ENCODE measurements around the gene CFAP46.

DNA sequence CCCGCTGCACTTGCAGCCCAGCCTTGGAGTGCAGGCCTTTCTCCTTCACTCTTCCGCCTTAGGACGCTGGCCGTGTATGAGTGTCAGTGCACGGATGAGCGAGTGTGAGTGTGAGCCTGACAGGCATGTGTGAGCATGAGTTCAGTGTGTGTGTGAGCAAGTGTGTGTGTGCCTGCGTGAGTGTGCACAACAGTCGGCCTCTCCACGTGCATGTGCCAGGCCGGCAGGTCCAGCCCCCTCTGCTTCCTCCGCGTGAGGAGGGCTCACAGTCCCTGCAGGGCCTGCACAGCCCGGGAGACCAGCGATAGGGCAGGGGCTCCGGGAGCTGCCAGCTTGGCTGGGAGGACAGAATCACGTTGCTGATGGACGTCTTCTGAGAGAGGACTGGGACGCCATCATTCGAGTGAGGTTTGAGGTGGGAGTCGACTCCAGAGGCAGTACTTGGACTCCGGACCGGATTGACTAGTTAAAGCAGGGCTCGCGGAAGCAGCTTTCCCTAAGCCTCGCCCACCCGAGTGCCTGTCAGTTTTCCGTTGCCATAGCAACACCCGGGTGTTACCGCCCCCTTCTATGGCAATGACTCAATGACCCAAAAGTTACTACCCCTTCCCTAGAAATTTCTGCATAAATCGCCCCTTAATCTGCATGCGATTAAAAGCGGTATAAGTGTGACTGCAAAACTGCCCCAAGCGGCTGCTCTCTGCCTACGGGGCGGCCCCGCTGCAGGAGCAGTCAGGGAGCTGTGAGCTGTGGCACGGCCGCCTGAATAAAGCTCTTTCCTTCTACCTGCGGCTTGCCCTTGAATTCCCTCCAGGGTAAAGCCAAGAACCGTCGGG lies 19.6 kb upstream of the CFAP46 start:
- no peak for TF ChIP-seq ZFP3 (CRISPR knock-in tag; IDR thresholded peaks at IDR 0.05)
- TF ChIP-seq RARB (CRISPR knock-in tag; IDR thresholded peaks at IDR 0.05), result no peak
- TF ChIP-seq, protein P1, sequence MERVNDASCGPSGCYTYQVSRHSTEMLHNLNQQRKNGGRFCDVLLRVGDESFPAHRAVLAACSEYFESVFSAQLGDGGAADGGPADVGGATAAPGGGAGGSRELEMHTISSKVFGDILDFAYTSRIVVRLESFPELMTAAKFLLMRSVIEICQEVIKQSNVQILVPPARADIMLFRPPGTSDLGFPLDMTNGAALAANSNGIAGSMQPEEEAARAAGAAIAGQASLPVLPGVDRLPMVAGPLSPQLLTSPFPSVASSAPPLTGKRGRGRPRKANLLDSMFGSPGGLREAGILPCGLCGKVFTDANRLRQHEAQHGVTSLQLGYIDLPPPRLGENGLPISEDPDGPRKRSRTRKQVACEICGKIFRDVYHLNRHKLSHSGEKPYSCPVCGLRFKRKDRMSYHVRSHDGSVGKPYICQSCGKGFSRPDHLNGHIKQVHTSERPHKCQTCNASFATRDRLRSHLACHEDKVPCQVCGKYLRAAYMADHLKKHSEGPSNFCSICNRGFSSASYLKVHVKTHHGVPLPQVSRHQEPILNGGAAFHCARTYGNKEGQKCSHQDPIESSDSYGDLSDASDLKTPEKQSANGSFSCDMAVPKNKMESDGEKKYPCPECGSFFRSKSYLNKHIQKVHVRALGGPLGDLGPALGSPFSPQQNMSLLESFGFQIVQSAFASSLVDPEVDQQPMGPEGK (CRISPR knock-in tag; IDR thresholded peaks at IDR 0.05; ENCODE audit: borderline replicate concordance), result no peak
- no peak for TF ChIP-seq ZNF70 (CRISPR knock-in tag; IDR thresholded peaks at IDR 0.05)
- TF ChIP-seq, protein P2, sequence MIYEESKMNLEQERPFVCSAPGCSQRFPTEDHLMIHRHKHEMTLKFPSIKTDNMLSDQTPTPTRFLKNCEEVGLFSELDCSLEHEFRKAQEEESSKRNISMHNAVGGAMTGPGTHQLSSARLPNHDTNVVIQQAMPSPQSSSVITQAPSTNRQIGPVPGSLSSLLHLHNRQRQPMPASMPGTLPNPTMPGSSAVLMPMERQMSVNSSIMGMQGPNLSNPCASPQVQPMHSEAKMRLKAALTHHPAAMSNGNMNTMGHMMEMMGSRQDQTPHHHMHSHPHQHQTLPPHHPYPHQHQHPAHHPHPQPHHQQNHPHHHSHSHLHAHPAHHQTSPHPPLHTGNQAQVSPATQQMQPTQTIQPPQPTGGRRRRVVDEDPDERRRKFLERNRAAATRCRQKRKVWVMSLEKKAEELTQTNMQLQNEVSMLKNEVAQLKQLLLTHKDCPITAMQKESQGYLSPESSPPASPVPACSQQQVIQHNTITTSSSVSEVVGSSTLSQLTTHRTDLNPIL (CRISPR knock-in tag; IDR thresholded peaks at IDR 0.05; ENCODE audit: low read depth), result no peak
- TF ChIP-seq ZFP30 (CRISPR knock-in tag; IDR thresholded peaks at IDR 0.05), result no peak
- TF ChIP-seq ZNF8 (CRISPR knock-in tag; IDR thresholded peaks at IDR 0.05), result no peak
- no peak for TF ChIP-seq TCF4 (CRISPR knock-in tag; IDR thresholded peaks at IDR 0.05; ENCODE audit: borderline replicate concordance)
- no peak for TF ChIP-seq PPARA (CRISPR knock-in tag; IDR thresholded peaks at IDR 0.05; ENCODE audit: borderline replicate concordance)
- TF ChIP-seq ISL1 (CRISPR knock-in tag; IDR thresholded peaks at IDR 0.05), result no peak

Measured in SK-N-SH treated with all-trans-retinoic acid at 6 μM for 48 hours (cell line).